Hematopoietic multipotent progenitor cell treated with erythropoietin and hydrocortisone succinate and interleukin-3 and kit ligand, for 4 days (in vitro differentiated cells): ENCODE measurements around the gene APOBEC3B.
"Not testable (repeated sequence)": the region's sequence is repeated elsewhere in the genome, so short reads cannot be mapped to it uniquely, and the experiment has no call there.

Source experiments
- DNase-seq: peaks from one replicate; pipeline ENCODE4 v3.0.0-alpha.2; 2015

The APOBEC3B gene

GRCh38 chr22:38968801-38969200 lies 13.3 kb upstream of the APOBEC3B start:
- no peak for DNase-seq

GRCh38 chr22:38970551-38970950 lies 11.6 kb upstream of the APOBEC3B start:
- DNase-seq = no peak

- DNase-seq = no peak
These were observed 10.9 kb upstream of the APOBEC3B start for GRCh38 chr22:38971202-38971601.

- no peak for DNase-seq
These were observed 10.4 kb upstream of the APOBEC3B start for GRCh38 chr22:38971791-38972190.

GRCh38 chr22:38972558-38972957 lies 9.6 kb upstream of the APOBEC3B start:
- no peak for DNase-seq

- peak; percentile 71 for DNase-seq
These were observed 8.6 kb upstream of the APOBEC3B start for GRCh38 chr22:38973289-38974169.

- no peak for DNase-seq
These were observed 7.8 kb upstream of the APOBEC3B start for GRCh38 chr22:38974170-38974825.

GRCh38 chr22:38974826-38975175 lies 7.3 kb upstream of the APOBEC3B start:
- no peak for DNase-seq

GRCh38 chr22:38977289-38977688 lies 4.9 kb upstream of the APOBEC3B start:
- not testable (repeated sequence) for DNase-seq

- not testable (repeated sequence) for DNase-seq
These were observed 1.6 kb upstream of the APOBEC3B start for GRCh38 chr22:38980587-38980986.

GRCh38 chr22:38981005-38981991 lies 849 bp upstream of the APOBEC3B start:
- peak; percentile 57 for DNase-seq

- peak; percentile 77 for DNase-seq
These were observed 2.1 kb downstream of the APOBEC3B start for GRCh38 chr22:38984224-38984623.

GRCh38 chr22:38984784-38985757 lies 2.9 kb downstream of the APOBEC3B start:
- not testable (repeated sequence) for DNase-seq

- no peak for DNase-seq
These were observed 4.5 kb downstream of the APOBEC3B start for GRCh38 chr22:38986629-38987028.

GRCh38 chr22:38987171-38987895 lies 5.2 kb downstream of the APOBEC3B start:
- no peak for DNase-seq

- DNase-seq = peak; percentile 31
These were observed 7.3 kb downstream of the APOBEC3B start for GRCh38 chr22:38989466-38989865.

GRCh38 chr22:38992871-38993371 lies 10.8 kb downstream of the APOBEC3B start:
- peak; percentile 50 for DNase-seq

GRCh38 chr22:38996105-38996504 lies 14.0 kb downstream of the APOBEC3B start:
- DNase-seq = no peak

- DNase-seq = no peak
These were observed 15.4 kb downstream of the APOBEC3B start for GRCh38 chr22:38997518-38997917.

GRCh38 chr22:39003165-39003638 lies 21.1 kb downstream of the APOBEC3B start:
- peak; percentile 94 for DNase-seq

- DNase-seq = no peak
These were observed 25.0 kb downstream of the APOBEC3B start for GRCh38 chr22:39007177-39007576.
